ENCODE data around the gene DPP7. TPM values are rescaled to one million over a fixed set of nuclear protein-coding genes. Genes with fewer than 3 reads are reported as not detected.

Gene DPP7
- total and polyA plus RNA-seq, 2 of the 4 experiments (the other 2 are of a cell fraction), result 14.9 to 76.4 TPM

DNA sequence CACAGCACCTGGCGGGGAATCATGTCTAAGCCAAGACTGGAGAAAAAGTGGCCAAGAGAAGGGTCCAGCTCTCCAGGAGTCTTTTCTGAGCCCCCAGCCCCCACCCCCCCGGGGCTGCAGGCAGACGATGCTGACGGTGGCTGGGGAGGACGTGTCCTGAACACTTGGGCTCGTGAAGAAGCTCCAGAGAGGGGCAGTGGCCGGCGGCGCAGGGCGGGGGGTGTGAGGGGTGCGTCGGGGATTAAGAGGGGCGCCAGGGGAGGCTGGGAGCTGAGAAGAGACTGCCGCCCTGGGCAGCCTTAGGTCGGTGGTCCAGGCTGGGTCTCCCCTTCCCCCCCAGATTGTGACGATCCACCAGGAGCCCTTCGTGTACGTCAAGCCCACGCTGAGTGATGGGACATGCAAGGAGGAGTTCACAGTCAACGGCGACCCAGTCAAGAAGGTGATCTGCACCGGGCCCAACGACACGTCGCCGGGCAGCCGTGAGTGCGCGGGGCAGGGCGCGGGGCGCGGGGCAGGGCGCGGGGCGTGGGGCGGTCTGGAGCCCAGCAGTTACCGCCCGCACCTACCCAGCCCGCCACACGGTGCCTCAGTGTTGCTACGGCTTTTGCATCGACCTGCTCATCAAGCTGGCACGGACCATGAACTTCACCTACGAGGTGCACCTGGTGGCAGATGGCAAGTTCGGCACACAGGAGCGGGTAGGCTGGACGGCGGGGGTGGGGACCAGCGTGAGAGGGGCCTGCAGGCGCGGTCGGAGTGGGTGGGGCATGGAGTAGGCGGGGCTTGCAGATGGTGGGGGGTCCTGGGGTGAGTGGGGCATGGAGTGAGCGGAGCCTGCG lies 46.4 kb upstream of the DPP7 start (continued):
- no peak for TF ChIP-seq MAZ (IDR thresholded peaks at IDR 0.05; ENCODE audit: borderline replicate concordance, low read depth, low read length)
- TF ChIP-seq NFE2L2 (IDR thresholded peaks at IDR 0.05; ENCODE audit: low read depth, low read length), result no peak
- TF ChIP-seq POLR2A (IDR thresholded peaks at IDR 0.05; ENCODE audit: low read depth, low read length), result no peak

DNA sequence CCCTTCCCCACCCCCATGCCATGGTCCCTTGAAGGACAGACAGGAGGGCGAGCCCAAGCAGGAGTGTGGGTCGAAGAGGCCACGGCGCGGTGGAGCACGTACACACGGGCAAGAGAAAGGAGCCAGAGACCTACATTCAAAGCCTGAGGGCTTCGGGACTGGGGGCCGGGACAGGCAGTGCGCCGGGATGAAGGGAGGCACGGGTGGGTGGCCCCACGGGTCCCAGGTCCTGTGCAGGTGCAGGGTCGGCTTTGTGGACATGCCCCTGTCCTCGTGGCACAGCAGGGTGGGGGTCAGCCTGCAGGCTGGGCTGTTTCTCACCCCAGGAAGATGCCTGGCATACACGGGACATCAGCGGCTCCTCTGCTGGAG lies 45.5 kb upstream of the DPP7 start:
- H2BK120ac ChIP-seq (ENCODE audit: low read depth, low read length), result no peak overlapping the region
- no peaks in the 10 kb centered on the region for H3K79me1 ChIP-seq (ENCODE audit: low read depth in 1 of 2, low read length in 2 of 2)
- no peak overlapping the region for H2AK5ac ChIP-seq (ENCODE audit: low read depth, low read length)
- 0 out of 2 replicates have a peak, but pooled peaks cover 5% of the 10 kb centered on the region for H4K20me1 ChIP-seq (ENCODE audit: insufficient read depth, low read length)
- dilution Hi-C loops (cut with HindIII; ENCODE audit: low sequenced_read_pairs, unreplicated experiment), result no loop called here
- H3K56ac ChIP-seq (ENCODE audit: extremely low read depth, insufficient read depth, low read length), result no peak overlapping the region
- 82% methylated on average over 12 of the region's 17 CpGs; no CpG with 5 or more reads in 1 of the 2 experiments for WGBS, 2 experiments (ENCODE audit: extremely low coverage in 2 of 2, insufficient read length in 1 of 2)
- H3K9me1 ChIP-seq (ENCODE audit: insufficient read depth, low read length), result no peaks in the 10 kb centered on the region
- no peak overlapping the region for H3K18ac ChIP-seq (ENCODE audit: low read depth, low read length)
- no peaks in the 10 kb centered on the region for H3K36me3 ChIP-seq (ENCODE audit: control insufficient read depth, insufficient read depth, low read length)
- H2BK20ac ChIP-seq (ENCODE audit: low read depth, low read length), result no peak overlapping the region
- TF ChIP-seq RAD21 (IDR thresholded peaks at IDR 0.05; ENCODE audit: low read length) (no peak), SMC3 (IDR thresholded peaks at IDR 0.05; ENCODE audit: low read depth, low read length) (no peak), NFE2L2 (IDR thresholded peaks at IDR 0.05; ENCODE audit: low read depth, low read length) (no peak), BHLHE40 (IDR thresholded peaks at IDR 0.05; ENCODE audit: low read depth, low read length) (no peak), CEBPB (IDR thresholded peaks at IDR 0.05; ENCODE audit: low read depth, low read length) (no peak), RCOR1 (IDR thresholded peaks at IDR 0.05; ENCODE audit: insufficient replicate concordance, low read length) (no peak), RFX5 (IDR thresholded peaks at IDR 0.05; ENCODE audit: low read depth, low read length) (no peak), POLR2A (IDR thresholded peaks at IDR 0.05; ENCODE audit: low read depth, low read length) (no peak)
- TF ChIP-seq, protein P1, sequence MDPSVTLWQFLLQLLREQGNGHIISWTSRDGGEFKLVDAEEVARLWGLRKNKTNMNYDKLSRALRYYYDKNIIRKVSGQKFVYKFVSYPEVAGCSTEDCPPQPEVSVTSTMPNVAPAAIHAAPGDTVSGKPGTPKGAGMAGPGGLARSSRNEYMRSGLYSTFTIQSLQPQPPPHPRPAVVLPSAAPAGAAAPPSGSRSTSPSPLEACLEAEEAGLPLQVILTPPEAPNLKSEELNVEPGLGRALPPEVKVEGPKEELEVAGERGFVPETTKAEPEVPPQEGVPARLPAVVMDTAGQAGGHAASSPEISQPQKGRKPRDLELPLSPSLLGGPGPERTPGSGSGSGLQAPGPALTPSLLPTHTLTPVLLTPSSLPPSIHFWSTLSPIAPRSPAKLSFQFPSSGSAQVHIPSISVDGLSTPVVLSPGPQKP (IDR thresholded peaks at IDR 0.05; ENCODE audit: borderline replicate concordance, low read depth, low read length), result no peak
- ChIA-PET CTCF (no interaction called here), POLR2A (ENCODE audit: unreplicated experiment) (no interaction called here)
- H3K27ac ChIP-seq (ENCODE audit: insufficient read depth, low read length), result no peak overlapping the region
- ATAC-seq (ENCODE audit: low read depth) (no peak), DNase-seq (no peak)
- no peak overlapping the region for H4K8ac ChIP-seq (ENCODE audit: low read depth in 2 of 2, low read length in 2 of 2)
- H3K4me3 ChIP-seq (ENCODE audit: insufficient read depth, low read depth, low read length), result no peak overlapping the region
- no peak overlapping the region for H2BK5ac ChIP-seq (ENCODE audit: low read depth, low read length, poor library complexity, severe bottlenecking)
- peaks cover 2% of the 10 kb centered on the region; the same call in 1 of the 2 replicates for H3K4me1 ChIP-seq (ENCODE audit: control insufficient read depth, insufficient read depth, low read length)
- no peak overlapping the region for H4K5ac ChIP-seq (ENCODE audit: low read depth, low read length)
- in situ Hi-C loops (cut with MboI; ENCODE audit: low sequenced_read_pairs), result no loop called here
- no peaks in the 10 kb centered on the region for H3K9me3 ChIP-seq (ENCODE audit: control insufficient read depth, insufficient read depth, low read length)
- no peak overlapping the region for H2AFZ ChIP-seq (replicated peaks; ENCODE audit: low read length, poor library complexity)
- no peak overlapping the region for H3K14ac ChIP-seq (replicated peaks; ENCODE audit: low read depth, low read length)
- intact Hi-C loops (cut with micrococcal nuclease), result no loop called here
- H3K4me2 ChIP-seq (ENCODE audit: low read depth, low read length), result no peak overlapping the region
- H3K27me3 ChIP-seq (ENCODE audit: control insufficient read depth, insufficient read depth, low read length), result peaks cover 81% of the 10 kb centered on the region
- no TSS peak for BruUV-seq (replicated peaks)
- H3K4ac ChIP-seq (ENCODE audit: low read depth, low read length), result no peak overlapping the region
- H3K23ac ChIP-seq (ENCODE audit: low read depth, low read length), result no peak overlapping the region
- no peak overlapping the region for H2BK15ac ChIP-seq (ENCODE audit: low read depth, low read length)
- H4K91ac ChIP-seq (ENCODE audit: insufficient read depth, low read depth, low read length), result no peak overlapping the region
- H2AK9ac ChIP-seq (replicated peaks; ENCODE audit: low read depth, low read length, poor library complexity), result no peak overlapping the region
- H3K9ac ChIP-seq (ENCODE audit: low read depth, low read length), result no peak overlapping the region

Measured in IMR-90 (cell line).